Measurements from ENCODE around the gene NMD3.

The NMD3 gene

GRCh38 chr3:161289174-161289573, 68.1 kb downstream of the NMD3 start:
- peak; percentile 25 for DNase-seq

- no peak for DNase-seq
These were observed 70.2 kb downstream of the NMD3 start for GRCh38 chr3:161291191-161291901.

GRCh38 chr3:161293381-161293780, 72.3 kb downstream of the NMD3 start:
- no peak for DNase-seq

- DNase-seq = peak; percentile 7
These were observed 74.2 kb downstream of the NMD3 start for GRCh38 chr3:161295325-161295724.

GRCh38 chr3:161296814-161297213, 75.7 kb downstream of the NMD3 start:
- DNase-seq = no peak
